Measurements from ENCODE around the gene CEP44.
"Not testable (repeated sequence)": the region's sequence is repeated elsewhere in the genome, so short reads cannot be mapped to it uniquely, and the experiment has no call there.

Gene CEP44

GRCh38 chr4:174279433-174280155 lies 4.1 kb upstream of the CEP44 start:
- no peak for DNase-seq

GRCh38 chr4:174281182-174281737 lies 2.5 kb upstream of the CEP44 start:
- DNase-seq: no peak

- DNase-seq: no peak
These were observed 1.8 kb upstream of the CEP44 start for GRCh38 chr4:174281901-174282300.

- peak; percentile 92 for DNase-seq
These were observed 740 bp upstream of the CEP44 start for GRCh38 chr4:174282836-174283506.

- no peak for DNase-seq
These were observed 776 bp downstream of the CEP44 start for GRCh38 chr4:174284487-174284886.

- no peak for DNase-seq
These were observed 3.2 kb downstream of the CEP44 start for GRCh38 chr4:174286870-174287269.

- no peak for DNase-seq
These were observed 8.8 kb downstream of the CEP44 start for GRCh38 chr4:174292473-174292872.

GRCh38 chr4:174294641-174295040 lies 10.9 kb downstream of the CEP44 start:
- not testable (repeated sequence) for DNase-seq

GRCh38 chr4:174295142-174295541 lies 11.4 kb downstream of the CEP44 start:
- DNase-seq: not testable (repeated sequence)

- no peak for DNase-seq
These were observed 20.0 kb downstream of the CEP44 start for GRCh38 chr4:174303687-174304086.

GRCh38 chr4:174304664-174305063 lies 21.0 kb downstream of the CEP44 start:
- DNase-seq: no peak

- no peak for DNase-seq
These were observed 22.2 kb downstream of the CEP44 start for GRCh38 chr4:174305961-174306360.

GRCh38 chr4:174307694-174308093 lies 24.0 kb downstream of the CEP44 start:
- no peak for DNase-seq

GRCh38 chr4:174312993-174313392 lies 29.3 kb downstream of the CEP44 start:
- DNase-seq: no peak

GRCh38 chr4:174314274-174314673 lies 30.6 kb downstream of the CEP44 start:
- no peak for DNase-seq

GRCh38 chr4:174314770-174315169 lies 31.1 kb downstream of the CEP44 start:
- DNase-seq: no peak

- DNase-seq: no peak
These were observed 32.8 kb downstream of the CEP44 start for GRCh38 chr4:174316546-174316945.

GRCh38 chr4:174316954-174317353 lies 33.2 kb downstream of the CEP44 start:
- no peak for DNase-seq

- no peak for DNase-seq
These were observed 33.8 kb downstream of the CEP44 start for GRCh38 chr4:174317531-174317930.

- DNase-seq: peak; percentile 49
These were observed 35.4 kb downstream of the CEP44 start for GRCh38 chr4:174318829-174319764.

- DNase-seq: no peak
These were observed 36.9 kb downstream of the CEP44 start for GRCh38 chr4:174320494-174321199.

GRCh38 chr4:174324236-174324635 lies 40.5 kb downstream of the CEP44 start:
- DNase-seq: no peak

All from CD4-positive, alpha-beta T cell treated with Interleukin-17A for 1 hour (primary cell).